HepG2 (cell line): ENCODE measurements around the gene PSRC1. TPM values are rescaled to one million over a fixed set of nuclear protein-coding genes. Genes with fewer than 3 reads are reported as not detected.

Source experiments
- AKAP8 ChIP-seq: sonication (generic); formaldehyde crosslinking; IDR thresholded peaks from 2 replicates; pipeline ENCODE4 v1.5.1; 2020; ENCODE audit warnings: mild to moderate bottlenecking, missing genetic modification reagents
- ARNT ChIP-seq: fragments of 450-650 bp; IDR thresholded peaks from 2 replicates; pipeline ENCODE4 v1.6.1; 2017
- CEBPG ChIP-seq: IDR thresholded peaks from 2 replicates; pipeline ENCODE4 v1.6.1; 2016
- DMAP1 ChIP-seq: IDR thresholded peaks from 2 replicates; pipeline ENCODE4 v1.6.1; 2016
- GLI4 ChIP-seq: sonication (generic); formaldehyde crosslinking; IDR thresholded peaks from 2 replicates; pipeline ENCODE4 v1.5.1; 2020; ENCODE audit warnings: missing genetic modification reagents, mild to moderate bottlenecking, moderate library complexity, borderline replicate concordance
- NCOA2 ChIP-seq: sonication (generic); formaldehyde crosslinking; IDR thresholded peaks from 2 replicates; pipeline ENCODE4 v1.8.0; 2022; ENCODE audit warnings: inconsistent platforms
- RARA ChIP-seq: IDR thresholded peaks from 2 replicates; pipeline ENCODE4 v1.6.1; 2016; ENCODE audit warnings: missing genetic modification reagents, missing compliant biosample characterization
- SOX6 ChIP-seq, 2 experiments: fragments of 450-650 bp in 1 of 2; sonication (generic) in 1 of 2; formaldehyde crosslinking in 1 of 2; IDR thresholded peaks; 2 replicates each; pipeline versions ENCODE4 v1.4.0 to v1.6.1; 2017 to 2020; ENCODE audit warnings: antibody characterized with exemption in 1 of 2, mild to moderate bottlenecking in 1 of 2, missing genetic modification reagents in 1 of 2
- ZNF230 ChIP-seq: sonication (generic); formaldehyde crosslinking; IDR thresholded peaks from 2 replicates; pipeline ENCODE4 v1.4.0; 2020; ENCODE audit warnings: mild to moderate bottlenecking, missing genetic modification reagents
- ZNF292 ChIP-seq: sonication (generic); formaldehyde crosslinking; IDR thresholded peaks from 2 replicates; pipeline ENCODE4 v1.8.1; 2022; ENCODE audit warnings: mild to moderate bottlenecking, low read depth, missing genetic modification reagents, borderline replicate concordance
- ZNF589 ChIP-seq: sonication (generic); formaldehyde crosslinking; conservative IDR thresholded peaks from 2 replicates; pipeline ENCODE4 v1.8.0; 2022; ENCODE audit warnings: mild to moderate bottlenecking, moderate library complexity, missing genetic modification reagents
- ZNF652 ChIP-seq: IDR thresholded peaks from 2 replicates; pipeline ENCODE4 v1.6.1; 2016; ENCODE audit warnings: low read depth, borderline replicate concordance
- polyA plus RNA-seq, 8 experiments: library from polyadenylated mRNA; depleted of rRNA in 3 of 8; stranded (reverse) in 7 of 8; unstranded in 1 of 8; fragments of >200 nt; fragmentation: Illumina TruSeq in 4 of 8; extraction: Trizol in 4 of 8; gene quantifications; 2 replicates each; pipeline versions ENCODE4 v1.2.1 to v1.2.3, GENCODE V29; 2011 to 2016; ENCODE audit warnings: low read depth in 4 of 8, missing spikeins in 1 of 8, mixed read lengths in 1 of 8; ENCODE audit not compliant: insufficient read depth in 1 of 8
- total RNA-seq, 5 experiments: library from RNA; depleted of rRNA; stranded (reverse); fragments of >200 nt; fragmentation: Illumina TruSeq; extraction: Trizol; gene quantifications; 2 replicates each; pipeline ENCODE4 v1.2.3, GENCODE V29; 2016; ENCODE audit warnings: low read depth in 1 of 5
- TF ChIP-seq, protein P1 (sequence below): sonication (generic); formaldehyde crosslinking; conservative IDR thresholded peaks from 2 replicates; pipeline ENCODE4 v1.5.0; 2020; ENCODE audit warnings: missing genetic modification reagents
- TF ChIP-seq, protein P2 (sequence below): sonication (generic); formaldehyde crosslinking; IDR thresholded peaks from 2 replicates; pipeline ENCODE4 v1.8.1; 2023; ENCODE audit warnings: missing genetic modification reagents, mild to moderate bottlenecking, borderline replicate concordance
- TF ChIP-seq, protein P3 (sequence below): sonication (generic); formaldehyde crosslinking; IDR thresholded peaks from 2 replicates; pipeline ENCODE4 v1.5.1; 2020; ENCODE audit warnings: mild to moderate bottlenecking, missing genetic modification reagents, moderate library complexity
- TF ChIP-seq, protein P4 (sequence below): sonication (generic); formaldehyde crosslinking; IDR thresholded peaks from 2 replicates; pipeline ENCODE4 v1.4.0; 2020; ENCODE audit warnings: missing genetic modification reagents
- TF ChIP-seq, protein P5 (sequence below): sonication (generic); IDR thresholded peaks from 2 replicates; pipeline ENCODE4 v1.6.1; 2016; ENCODE audit warnings: low read depth, borderline replicate concordance
- TF ChIP-seq, protein P6 (sequence below): sonication (generic); formaldehyde crosslinking; IDR thresholded peaks from 2 replicates; pipeline ENCODE4 v1.4.0; 2020; ENCODE audit warnings: missing genetic modification reagents, borderline replicate concordance

PSRC1 gene
- total and polyA plus RNA-seq, 2 of the 13 experiments (the other 11 are each of a cell fraction or from before 2014, with no cell fraction given) = 28.6 to 30.3 TPM

DNA sequence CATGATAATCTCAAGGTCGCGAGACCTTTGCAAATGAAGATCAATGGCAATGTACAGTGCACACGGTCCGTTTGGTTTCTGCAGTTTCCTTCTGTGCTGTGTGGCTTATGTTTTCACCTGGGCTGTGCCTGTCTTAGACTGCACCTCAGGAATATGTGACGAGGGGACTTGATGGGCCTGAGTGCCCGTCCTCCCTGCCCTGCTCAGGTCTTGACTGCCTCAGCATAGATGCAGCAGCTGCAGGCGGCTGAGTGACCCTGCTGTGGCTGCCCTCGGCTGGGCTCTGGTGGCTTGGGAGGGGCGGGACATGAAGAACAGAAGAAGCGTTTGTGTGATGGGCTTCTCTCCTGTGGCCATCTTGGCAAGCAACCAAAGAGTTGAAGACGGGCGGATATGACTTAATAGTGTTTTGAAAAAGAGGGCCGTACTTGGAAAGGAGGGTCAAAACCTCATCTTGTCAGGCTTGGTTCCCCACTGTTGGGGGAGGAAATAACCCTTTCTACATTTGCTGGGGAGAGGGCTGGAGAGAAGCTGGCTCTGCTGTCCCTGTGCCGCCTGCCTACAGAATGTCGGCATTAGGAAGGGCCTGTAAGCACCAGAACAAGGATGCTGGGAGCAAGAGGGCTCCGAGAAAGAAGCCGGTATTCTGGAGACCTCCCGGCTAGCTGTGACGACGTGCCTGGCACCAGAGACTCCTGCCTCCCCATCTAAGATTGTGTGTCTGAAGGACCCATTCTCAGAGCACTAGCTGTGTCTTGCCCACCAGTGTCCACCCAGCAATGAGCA, 16.8 kb upstream of the PSRC1 start (continued):
- TF ChIP-seq, protein P1, sequence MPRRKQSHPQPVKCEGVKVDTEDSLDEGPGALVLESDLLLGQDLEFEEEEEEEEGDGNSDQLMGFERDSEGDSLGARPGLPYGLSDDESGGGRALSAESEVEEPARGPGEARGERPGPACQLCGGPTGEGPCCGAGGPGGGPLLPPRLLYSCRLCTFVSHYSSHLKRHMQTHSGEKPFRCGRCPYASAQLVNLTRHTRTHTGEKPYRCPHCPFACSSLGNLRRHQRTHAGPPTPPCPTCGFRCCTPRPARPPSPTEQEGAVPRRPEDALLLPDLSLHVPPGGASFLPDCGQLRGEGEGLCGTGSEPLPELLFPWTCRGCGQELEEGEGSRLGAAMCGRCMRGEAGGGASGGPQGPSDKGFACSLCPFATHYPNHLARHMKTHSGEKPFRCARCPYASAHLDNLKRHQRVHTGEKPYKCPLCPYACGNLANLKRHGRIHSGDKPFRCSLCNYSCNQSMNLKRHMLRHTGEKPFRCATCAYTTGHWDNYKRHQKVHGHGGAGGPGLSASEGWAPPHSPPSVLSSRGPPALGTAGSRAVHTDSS (CRISPR knock-in tag) = no peak
- TF ChIP-seq, protein P2, sequence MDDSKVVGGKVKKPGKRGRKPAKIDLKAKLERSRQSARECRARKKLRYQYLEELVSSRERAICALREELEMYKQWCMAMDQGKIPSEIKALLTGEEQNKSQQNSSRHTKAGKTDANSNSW (CRISPR knock-in tag) = no peak
- TF ChIP-seq, protein P3, sequence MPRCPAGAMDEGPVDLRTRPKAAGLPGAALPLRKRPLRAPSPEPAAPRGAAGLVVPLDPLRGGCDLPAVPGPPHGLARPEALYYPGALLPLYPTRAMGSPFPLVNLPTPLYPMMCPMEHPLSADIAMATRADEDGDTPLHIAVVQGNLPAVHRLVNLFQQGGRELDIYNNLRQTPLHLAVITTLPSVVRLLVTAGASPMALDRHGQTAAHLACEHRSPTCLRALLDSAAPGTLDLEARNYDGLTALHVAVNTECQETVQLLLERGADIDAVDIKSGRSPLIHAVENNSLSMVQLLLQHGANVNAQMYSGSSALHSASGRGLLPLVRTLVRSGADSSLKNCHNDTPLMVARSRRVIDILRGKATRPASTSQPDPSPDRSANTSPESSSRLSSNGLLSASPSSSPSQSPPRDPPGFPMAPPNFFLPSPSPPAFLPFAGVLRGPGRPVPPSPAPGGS (CRISPR knock-in tag) = 0 out of 2 replicates have a peak, but pooled peaks have one; percentile 30
- TF ChIP-seq ZNF230 = no peak
- TF ChIP-seq, protein P4, sequence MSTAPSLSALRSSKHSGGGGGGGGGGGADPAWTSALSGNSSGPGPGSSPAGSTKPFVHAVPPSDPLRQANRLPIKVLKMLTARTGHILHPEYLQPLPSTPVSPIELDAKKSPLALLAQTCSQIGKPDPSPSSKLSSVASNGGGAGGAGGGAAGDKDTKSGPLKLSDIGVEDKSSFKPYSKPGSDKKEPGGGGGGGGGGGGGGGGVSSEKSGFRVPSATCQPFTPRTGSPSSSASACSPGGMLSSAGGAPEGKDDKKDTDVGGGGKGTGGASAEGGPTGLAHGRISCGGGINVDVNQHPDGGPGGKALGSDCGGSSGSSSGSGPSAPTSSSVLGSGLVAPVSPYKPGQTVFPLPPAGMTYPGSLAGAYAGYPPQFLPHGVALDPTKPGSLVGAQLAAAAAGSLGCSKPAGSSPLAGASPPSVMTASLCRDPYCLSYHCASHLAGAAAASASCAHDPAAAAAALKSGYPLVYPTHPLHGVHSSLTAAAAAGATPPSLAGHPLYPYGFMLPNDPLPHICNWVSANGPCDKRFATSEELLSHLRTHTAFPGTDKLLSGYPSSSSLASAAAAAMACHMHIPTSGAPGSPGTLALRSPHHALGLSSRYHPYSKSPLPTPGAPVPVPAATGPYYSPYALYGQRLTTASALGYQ (CRISPR knock-in tag) = no peak
- no peak for TF ChIP-seq ZNF652 (CRISPR knock-in tag)
- TF ChIP-seq CEBPG (CRISPR knock-in tag) = no peak
- TF ChIP-seq, protein P5, sequence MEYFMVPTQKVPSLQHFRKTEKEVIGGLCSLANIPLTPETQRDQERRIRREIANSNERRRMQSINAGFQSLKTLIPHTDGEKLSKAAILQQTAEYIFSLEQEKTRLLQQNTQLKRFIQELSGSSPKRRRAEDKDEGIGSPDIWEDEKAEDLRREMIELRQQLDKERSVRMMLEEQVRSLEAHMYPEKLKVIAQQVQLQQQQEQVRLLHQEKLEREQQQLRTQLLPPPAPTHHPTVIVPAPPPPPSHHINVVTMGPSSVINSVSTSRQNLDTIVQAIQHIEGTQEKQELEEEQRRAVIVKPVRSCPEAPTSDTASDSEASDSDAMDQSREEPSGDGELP = peak; percentile 52; the same call in 1 of the 2 replicates
- TF ChIP-seq NCOA2 (CRISPR knock-in tag) = no peak; the same call in 1 of the 2 replicates
- no peak for TF ChIP-seq ARNT
- TF ChIP-seq RARA (CRISPR knock-in tag) = no peak
- TF ChIP-seq GLI4 (CRISPR knock-in tag) = no peak
- no peak for TF ChIP-seq SOX6 (IDR thresholded peaks at IDR 0.05)
- TF ChIP-seq SOX6 (CRISPR knock-in tag; IDR thresholded peaks at IDR 0.05) = 0 out of 2 replicates have a peak, but pooled peaks have one; percentile 48
- TF ChIP-seq DMAP1 (CRISPR knock-in tag) = no peak; the same call in none of the 2 replicates
- no peak for TF ChIP-seq ZNF292 (CRISPR knock-in tag)
- TF ChIP-seq ZNF589 = no peak; the same call in 1 of the 2 replicates
- TF ChIP-seq, protein P6, sequence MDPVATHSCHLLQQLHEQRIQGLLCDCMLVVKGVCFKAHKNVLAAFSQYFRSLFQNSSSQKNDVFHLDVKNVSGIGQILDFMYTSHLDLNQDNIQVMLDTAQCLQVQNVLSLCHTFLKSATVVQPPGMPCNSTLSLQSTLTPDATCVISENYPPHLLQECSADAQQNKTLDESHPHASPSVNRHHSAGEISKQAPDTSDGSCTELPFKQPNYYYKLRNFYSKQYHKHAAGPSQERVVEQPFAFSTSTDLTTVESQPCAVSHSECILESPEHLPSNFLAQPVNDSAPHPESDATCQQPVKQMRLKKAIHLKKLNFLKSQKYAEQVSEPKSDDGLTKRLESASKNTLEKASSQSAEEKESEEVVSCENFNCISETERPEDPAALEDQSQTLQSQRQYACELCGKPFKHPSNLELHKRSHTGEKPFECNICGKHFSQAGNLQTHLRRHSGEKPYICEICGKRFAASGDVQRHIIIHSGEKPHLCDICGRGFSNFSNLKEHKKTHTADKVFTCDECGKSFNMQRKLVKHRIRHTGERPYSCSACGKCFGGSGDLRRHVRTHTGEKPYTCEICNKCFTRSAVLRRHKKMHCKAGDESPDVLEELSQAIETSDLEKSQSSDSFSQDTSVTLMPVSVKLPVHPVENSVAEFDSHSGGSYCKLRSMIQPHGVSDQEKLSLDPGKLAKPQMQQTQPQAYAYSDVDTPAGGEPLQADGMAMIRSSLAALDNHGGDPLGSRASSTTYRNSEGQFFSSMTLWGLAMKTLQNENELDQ = no peak
- TF ChIP-seq AKAP8 (CRISPR knock-in tag) = 0 out of 2 replicates have a peak, but pooled peaks have one; percentile 62
